MCF 10A (cell line): Measurements from ENCODE around the gene NRXN3. TPM values are rescaled to one million over a fixed set of nuclear protein-coding genes. Genes with fewer than 3 reads are reported as not detected.

Experiments
- BruUV-seq: library from RNA; stranded (reverse); fragments of 400-500 nt; replicated peaks from 2 replicates; lab custom pipeline; 2021; lab: Mats Ljungman, UMichigan
- CTCF ChIA-PET: fragments of 300-600 bp; sonication (Branson Sonifier 250); formaldehyde crosslinking; extraction: SDS; loops from one replicate; lab custom pipeline; 2021; ENCODE audit warnings: antibody characterized with exemption, inconsistent platforms; lab: Yijun Ruan, JAX
- POLR2A ChIA-PET: fragments of 300-600, 350-650 bp; sonication (Branson Sonifier 250); formaldehyde crosslinking; extraction: SDS; loops from one replicate; lab custom pipeline; 2020; ENCODE audit warnings: antibody characterized with exemption, inconsistent platforms; lab: Yijun Ruan, JAX
- DNase-seq: peaks from one replicate; pipeline ENCODE4 v3.0.0-alpha.2; 2018; ENCODE audit not compliant: unreplicated experiment
- H3K27ac Mint-ChIP-seq: one replicate; pipeline ENCODE4 v1.8.0; 2022; ENCODE audit warnings: mild to moderate bottlenecking, low read depth, mixed read lengths; ENCODE audit not compliant: unreplicated experiment
- H3K27me3 Mint-ChIP-seq: one replicate; pipeline ENCODE4 v1.8.0; 2022; ENCODE audit warnings: mixed read lengths; ENCODE audit not compliant: insufficient read depth, unreplicated experiment
- H3K36me3 Mint-ChIP-seq: one replicate; pipeline ENCODE4 v1.8.0; 2022; ENCODE audit warnings: mild to moderate bottlenecking, moderate library complexity, mixed read lengths; ENCODE audit not compliant: insufficient read depth, unreplicated experiment
- H3K4me1 Mint-ChIP-seq: one replicate; pipeline ENCODE4 v1.8.0; 2022; ENCODE audit warnings: mixed read lengths; ENCODE audit not compliant: insufficient read depth, unreplicated experiment
- H3K4me3 Mint-ChIP-seq: one replicate; pipeline ENCODE4 v1.8.0; 2022; ENCODE audit warnings: mild to moderate bottlenecking, moderate library complexity, mixed read lengths; ENCODE audit not compliant: unreplicated experiment
- H3K9me3 Mint-ChIP-seq: one replicate; pipeline ENCODE4 v1.8.0; 2022; ENCODE audit warnings: mixed read lengths; ENCODE audit not compliant: unreplicated experiment
- CTCF ChIP-seq: fragments of 200-600 bp; IDR thresholded peaks from one replicate; pipeline ENCODE4 v1.8.0; 2022; ENCODE audit warnings: antibody characterized with exemption, mild to moderate bottlenecking; ENCODE audit not compliant: unreplicated experiment
- intact Hi-C: fragments of 100-400 bp; cut with micrococcal nuclease; formaldehyde crosslinking; loops from 2 replicates; pipeline ENCODE4 v1.14.1; 2022
- total RNA-seq: library from RNA; stranded (reverse); gene quantifications from 2 replicates; pipeline ENCODE4 v1.2.3, GENCODE V29; 2022

The NRXN3 gene
- total RNA-seq, 1 experiment from 2014 or later = not detected

- H3K36me3 Mint-ChIP-seq = no peaks in the 10 kb centered on the region
- no peak overlapping the region for H3K27ac Mint-ChIP-seq
- no peak for TF ChIP-seq CTCF
- no peak for DNase-seq
- peaks cover 60% of the 10 kb centered on the region for H3K27me3 Mint-ChIP-seq
- intact Hi-C loops = no loop called here
- POLR2A ChIA-PET = no interaction called here
- BruUV-seq = no TSS peak
- no peaks in the 10 kb centered on the region for H3K4me1 Mint-ChIP-seq
- no peaks in the 10 kb centered on the region for H3K9me3 Mint-ChIP-seq
- no peak overlapping the region for H3K4me3 Mint-ChIP-seq
- CTCF ChIA-PET = no interaction called here
Observed at GRCh38 chr14:79728331-79728730, 1558.2 kb downstream of the NRXN3 start.

GRCh38 chr14:79729731-79730130 lies 1559.6 kb downstream of the NRXN3 start:
- intact Hi-C loops = no loop called here

GRCh38 chr14:79730196-79730595 lies 1560.0 kb downstream of the NRXN3 start:
- intact Hi-C loops = no loop called here
- Mint-ChIP-seq H3K4me1 (no peaks in the 10 kb centered on the region), H3K27me3 (peaks cover 41% of the 10 kb centered on the region), H3K9me3 (no peaks in the 10 kb centered on the region), H3K27ac (no peak overlapping the region), H3K36me3 (no peaks in the 10 kb centered on the region), H3K4me3 (no peak overlapping the region)
- no peak for DNase-seq
- no peak for TF ChIP-seq CTCF
- ChIA-PET POLR2A (no interaction called here), CTCF (interaction anchor here (0.9 kb wide), 1 partner anchor 73 kb away, joined by 4 read pairs; no protein-coding TSS in a partner anchor)
- no TSS peak for BruUV-seq

More at GRCh38 chr14:79729731-79730130, 1559.6 kb downstream of the NRXN3 start:
- Mint-ChIP-seq H3K27me3 (peaks cover 46% of the 10 kb centered on the region), H3K4me1 (no peaks in the 10 kb centered on the region), H3K4me3 (no peak overlapping the region), H3K27ac (no peak overlapping the region), H3K36me3 (no peaks in the 10 kb centered on the region), H3K9me3 (no peaks in the 10 kb centered on the region)
- no peak for TF ChIP-seq CTCF
- BruUV-seq = no TSS peak
- ChIA-PET CTCF (interaction anchor here (0.9 kb wide), 1 partner anchor 72 kb away, joined by 4 read pairs; no protein-coding TSS in a partner anchor), POLR2A (no interaction called here)
- no peak for DNase-seq

- Mint-ChIP-seq H3K4me3 (no peak overlapping the region), H3K36me3 (no peaks in the 10 kb centered on the region), H3K4me1 (no peaks in the 10 kb centered on the region), H3K27ac (no peak overlapping the region), H3K9me3 (no peaks in the 10 kb centered on the region), H3K27me3 (peaks cover 36% of the 10 kb centered on the region)
- no peak for DNase-seq
- ChIA-PET POLR2A (no interaction called here), CTCF (no interaction called here)
- TF ChIP-seq CTCF = no peak
- no TSS peak for BruUV-seq
- intact Hi-C loops = no loop called here
Observed at GRCh38 chr14:79730953-79731352, 1560.8 kb downstream of the NRXN3 start.
